Activated CD4-positive, alpha-beta memory T cell treated with anti-CD3 and anti-CD28 coated beads for 36 hours (primary cell): ENCODE measurements around the gene AOAH. TPM values are rescaled to one million over a fixed set of nuclear protein-coding genes. Genes with fewer than 3 reads are reported as not detected.

Source experiments
- CTCF ChIA-PET: fragments of 350-600 bp; sonication (Branson Sonifier 250); formaldehyde crosslinking; loops from one replicate; lab custom pipeline; 2021; ENCODE audit warnings: antibody characterized with exemption, inconsistent platforms; lab: Charles Lee
- POLR2A ChIA-PET: fragments of 350-600 bp; sonication (Branson Sonifier 250); formaldehyde crosslinking; loops from one replicate; lab custom pipeline; 2021; ENCODE audit warnings: antibody characterized with exemption; lab: Charles Lee
- DNase-seq: peaks from one replicate; pipeline ENCODE4 v3.0.0-alpha.2; 2020
- H3K27ac Mint-ChIP-seq: one replicate; pipeline ENCODE4 v1.8.0; 2021; ENCODE audit warnings: mixed read lengths
- H3K27me3 Mint-ChIP-seq: one replicate; pipeline ENCODE4 v1.8.0; 2021; ENCODE audit warnings: mixed read lengths
- H3K36me3 Mint-ChIP-seq: one replicate; pipeline ENCODE4 v1.8.0; 2021; ENCODE audit warnings: mixed read lengths
- H3K4me1 Mint-ChIP-seq: one replicate; pipeline ENCODE4 v1.8.0; 2021; ENCODE audit warnings: low read depth, mixed read lengths
- H3K4me3 Mint-ChIP-seq: one replicate; pipeline ENCODE4 v1.8.0; 2021; ENCODE audit warnings: mild to moderate bottlenecking, mixed read lengths
- H3K9me3 Mint-ChIP-seq: one replicate; pipeline ENCODE4 v1.8.0; 2021; ENCODE audit warnings: mixed read lengths
- intact Hi-C: fragments of 100-400 bp; cut with micrococcal nuclease; formaldehyde crosslinking; loops from one replicate; pipeline ENCODE4 v1.15.1; 2023
- total RNA-seq, 2 experiments: library from RNA; stranded (reverse); gene quantifications; one replicate each; pipeline ENCODE4 v1.2.3, GENCODE V29; 2021

Gene AOAH
- total RNA-seq, 2 experiments from 2014 or later = 2.4 to 2.6 TPM

DNA sequence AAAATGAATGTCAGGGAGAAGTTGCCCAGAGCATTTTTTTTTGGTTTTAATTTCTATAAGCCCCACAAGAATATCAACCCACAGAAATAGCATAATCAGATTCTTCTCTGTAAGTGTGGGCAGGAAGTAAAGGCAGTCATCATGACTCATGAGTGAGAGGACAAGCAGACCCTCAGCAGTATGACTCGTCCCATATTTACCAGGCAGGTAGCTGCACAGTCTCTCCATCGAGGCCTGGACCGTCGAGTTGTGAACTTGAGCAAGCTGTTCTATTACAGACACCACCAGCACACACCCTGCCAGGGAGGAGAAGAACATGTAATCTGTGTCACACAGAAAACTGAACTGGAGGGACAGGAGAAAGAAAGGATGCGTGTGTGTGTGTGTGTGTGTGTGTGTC, 37.8 kb downstream of the AOAH start:
- DNase-seq = peak; percentile 66
- Mint-ChIP-seq H3K36me3 (no peaks in the 10 kb centered on the region), H3K9me3 (no peaks in the 10 kb centered on the region), H3K27me3 (no peaks in the 10 kb centered on the region), H3K4me3 (no peak overlapping the region), H3K27ac (peak overlapping the region; percentile 60), H3K4me1 (peaks cover 63% of the 10 kb centered on the region)
- ChIA-PET CTCF (interaction anchor here (0.6 to 2.0 kb wide), 2 partner anchors 12 to 16 kb away, joined by 3 to 4 read pairs; no protein-coding TSS in a partner anchor), POLR2A (no interaction called here)
- intact Hi-C loops = loop anchor here (1.0 to 10.0 kb wide), 2 partner anchors 38 to 292 kb away; partner anchors contain the start of gene AOAH

GRCh38 chr7:36684954-36685353, 39.3 kb downstream of the AOAH start:
- no peaks in the 10 kb centered on the region for H3K27me3 Mint-ChIP-seq
- ChIA-PET CTCF (interaction anchor here (0.6 to 2.0 kb wide), 3 partner anchors 11 to 514 kb away, joined by 4 to 6 read pairs (median 4); no protein-coding TSS in a partner anchor), POLR2A (no interaction called here)
- peaks cover 49% of the 10 kb centered on the region for H3K4me1 Mint-ChIP-seq
- H3K9me3 Mint-ChIP-seq = no peaks in the 10 kb centered on the region
- H3K36me3 Mint-ChIP-seq = no peaks in the 10 kb centered on the region
- H3K27ac Mint-ChIP-seq = no peak overlapping the region
- intact Hi-C loops = loop anchor here (1.0 to 10.0 kb wide), 2 partner anchors 7 to 290 kb away; no protein-coding TSS in a partner anchor
- DNase-seq = no peak
- H3K4me3 Mint-ChIP-seq = no peak overlapping the region

GRCh38 chr7:36683695-36684357, 40.5 kb downstream of the AOAH start:
- ChIA-PET POLR2A (no interaction called here), CTCF (interaction anchor here (0.9 to 1.1 kb wide), 2 partner anchors 13 to 515 kb away, joined by 4 to 5 read pairs; no protein-coding TSS in a partner anchor)
- Mint-ChIP-seq H3K9me3 (no peaks in the 10 kb centered on the region), H3K27ac (peak overlapping the region; percentile 61), H3K4me3 (no peak overlapping the region), H3K27me3 (no peaks in the 10 kb centered on the region), H3K4me1 (peaks cover 46% of the 10 kb centered on the region), H3K36me3 (no peaks in the 10 kb centered on the region)
- intact Hi-C loops = loop anchor here (1.0 to 10.0 kb wide), 2 partner anchors 8 to 289 kb away; no protein-coding TSS in a partner anchor
- peak; percentile 29 for DNase-seq

DNA sequence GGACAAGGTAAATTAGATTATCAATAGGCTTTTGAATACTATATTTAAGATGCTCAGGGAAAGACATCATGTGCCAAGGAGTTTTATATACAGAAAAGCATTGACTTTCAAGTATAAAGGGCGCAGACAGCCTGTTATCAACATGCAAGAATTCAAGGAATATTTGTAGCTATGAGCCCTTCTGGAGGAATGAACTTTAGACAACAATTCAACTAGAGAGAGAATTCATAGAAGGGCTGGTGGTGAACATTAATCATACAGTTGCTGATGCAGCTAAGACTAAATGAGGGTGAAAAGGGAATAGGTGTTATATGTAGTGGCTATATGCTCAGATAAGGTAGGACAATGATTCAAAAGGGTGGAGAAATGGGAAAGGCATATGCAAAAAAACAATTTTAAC, 41.2 kb downstream of the AOAH start:
- Mint-ChIP-seq H3K27me3 (no peaks in the 10 kb centered on the region), H3K4me1 (peaks cover 54% of the 10 kb centered on the region), H3K4me3 (no peak overlapping the region), H3K9me3 (no peaks in the 10 kb centered on the region), H3K27ac (no peak overlapping the region), H3K36me3 (no peaks in the 10 kb centered on the region)
- POLR2A ChIA-PET = no interaction called here
- CTCF ChIA-PET = interaction anchor here (1.0 to 2.8 kb wide), 3 partner anchors 12 to 499 kb away, joined by 3 to 15 read pairs (median 7); no protein-coding TSS in a partner anchor
- intact Hi-C loops = loop anchor here (10.0 kb wide), 1 partner anchor 288 kb away; no protein-coding TSS in a partner anchor
- DNase-seq = no peak

DNA sequence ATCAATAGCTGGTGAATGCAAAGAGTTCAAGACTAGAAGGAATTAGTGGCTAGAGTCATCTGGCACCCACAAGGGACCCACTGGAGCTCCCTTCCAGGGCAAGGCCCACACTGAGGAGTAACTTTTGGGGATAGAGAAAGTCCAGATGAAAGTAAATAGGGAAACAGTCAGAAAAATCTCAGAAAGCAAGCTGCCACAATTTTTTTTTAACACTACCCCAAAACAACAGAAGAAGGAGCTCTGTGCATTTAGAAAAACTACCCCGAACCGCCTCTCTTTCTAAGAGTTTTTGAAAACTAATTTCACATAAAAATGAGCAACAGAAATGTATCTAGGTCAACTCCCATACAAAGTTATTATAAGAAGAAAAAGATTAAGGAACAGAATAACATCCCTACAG, 42.2 kb downstream of the AOAH start:
- Mint-ChIP-seq H3K36me3 (no peaks in the 10 kb centered on the region), H3K27ac (no peak overlapping the region), H3K9me3 (no peaks in the 10 kb centered on the region), H3K27me3 (no peaks in the 10 kb centered on the region), H3K4me3 (no peak overlapping the region), H3K4me1 (peaks cover 59% of the 10 kb centered on the region)
- no peak for DNase-seq
- CTCF ChIA-PET = interaction anchor here (0.6 to 2.8 kb wide), 4 partner anchors 11 to 500 kb away, joined by 3 to 15 read pairs (median 6); no protein-coding TSS in a partner anchor
- intact Hi-C loops = loop anchor here (10.0 kb wide), 1 partner anchor 287 kb away; no protein-coding TSS in a partner anchor
- POLR2A ChIA-PET = no interaction called here

DNA sequence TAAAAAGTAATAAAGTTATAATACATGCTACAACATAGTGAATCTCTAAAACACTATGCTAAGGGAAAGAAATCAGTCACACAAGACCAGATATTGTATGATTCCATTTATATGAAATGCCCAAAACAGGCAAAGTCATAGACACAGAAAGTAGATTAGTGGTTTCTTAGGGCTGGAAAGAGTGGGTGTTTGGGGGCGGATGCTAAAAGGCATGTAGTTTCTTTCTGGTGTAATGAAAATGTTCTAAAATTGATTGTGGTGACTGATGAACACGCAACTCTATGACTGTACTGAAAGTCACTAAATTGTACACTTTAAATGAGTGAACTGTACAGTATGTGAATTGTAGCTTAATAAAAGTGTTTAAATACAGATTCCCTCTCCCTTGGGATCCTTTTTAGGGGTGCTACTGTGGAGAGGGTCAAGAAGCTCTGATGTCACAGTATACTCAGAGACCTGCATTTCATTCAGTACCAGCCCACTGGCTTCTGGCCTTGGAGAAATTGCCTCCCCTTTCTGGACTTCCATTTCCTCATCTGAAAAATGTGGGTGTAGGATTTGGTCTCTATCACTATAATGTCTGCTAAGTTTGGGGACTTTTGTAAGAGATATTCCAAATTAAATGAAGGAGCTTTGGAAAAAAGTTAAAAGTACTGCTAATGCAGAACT, 46.4 kb downstream of the AOAH start:
- DNase-seq = peak; percentile 85
- CTCF ChIA-PET = interaction anchor here (0.8 to 1.6 kb wide), 7 partner anchors 8 to 523 kb away, joined by 3 to 8 read pairs (median 3); no protein-coding TSS in a partner anchor
- Mint-ChIP-seq H3K9me3 (no peaks in the 10 kb centered on the region), H3K36me3 (no peaks in the 10 kb centered on the region), H3K4me3 (peak overlapping the region; percentile 24), H3K27me3 (no peaks in the 10 kb centered on the region), H3K4me1 (peaks cover 39% of the 10 kb centered on the region), H3K27ac (peak overlapping the region; percentile 74)
- intact Hi-C loops = loop anchor here (1.0 to 5.0 kb wide), 8 partner anchors 13 to 393 kb away; partner anchors contain the start of gene AOAH
- POLR2A ChIA-PET = interaction anchor here (0.9 to 1.9 kb wide), 8 partner anchors 9 to 504 kb away, joined by 3 to 6 read pairs (median 4); no protein-coding TSS in a partner anchor

GRCh38 chr7:36673703-36674102, 50.6 kb downstream of the AOAH start:
- Mint-ChIP-seq H3K36me3 (peaks cover 2% of the 10 kb centered on the region), H3K27ac (no peak overlapping the region), H3K4me3 (no peak overlapping the region), H3K4me1 (peaks cover 48% of the 10 kb centered on the region), H3K9me3 (no peaks in the 10 kb centered on the region), H3K27me3 (peaks cover 2% of the 10 kb centered on the region)
- POLR2A ChIA-PET = interaction anchor here (0.6 kb wide), 1 partner anchor 186 kb away, joined by 3 read pairs; no protein-coding TSS in a partner anchor
- CTCF ChIA-PET = interaction anchor here (0.7 to 2.5 kb wide), 6 partner anchors 12 to 508 kb away, joined by 3 to 8 read pairs (median 4); no protein-coding TSS in a partner anchor
- no peak for DNase-seq
- intact Hi-C loops = loop anchor here (5.0 kb wide), 2 partner anchors 201 to 509 kb away; no protein-coding TSS in a partner anchor

- H3K9me3 Mint-ChIP-seq = no peaks in the 10 kb centered on the region
- H3K27me3 Mint-ChIP-seq = peaks cover 2% of the 10 kb centered on the region
- intact Hi-C loops = loop anchor here (5.0 kb wide), 2 partner anchors 199 to 511 kb away; no protein-coding TSS in a partner anchor
- H3K27ac Mint-ChIP-seq = no peak overlapping the region
- H3K36me3 Mint-ChIP-seq = peaks cover 2% of the 10 kb centered on the region
- ChIA-PET POLR2A (no interaction called here), CTCF (interaction anchor here (0.6 to 4.5 kb wide), 55 partner anchors 8 to 529 kb away, joined by 3 to 70 read pairs (median 4); partner anchors contain the start of gene AOAH)
- no peak for DNase-seq
- no peak overlapping the region for H3K4me3 Mint-ChIP-seq
- peaks cover 39% of the 10 kb centered on the region for H3K4me1 Mint-ChIP-seq
Observed at GRCh38 chr7:36671432-36671829, 52.9 kb downstream of the AOAH start.

DNA sequence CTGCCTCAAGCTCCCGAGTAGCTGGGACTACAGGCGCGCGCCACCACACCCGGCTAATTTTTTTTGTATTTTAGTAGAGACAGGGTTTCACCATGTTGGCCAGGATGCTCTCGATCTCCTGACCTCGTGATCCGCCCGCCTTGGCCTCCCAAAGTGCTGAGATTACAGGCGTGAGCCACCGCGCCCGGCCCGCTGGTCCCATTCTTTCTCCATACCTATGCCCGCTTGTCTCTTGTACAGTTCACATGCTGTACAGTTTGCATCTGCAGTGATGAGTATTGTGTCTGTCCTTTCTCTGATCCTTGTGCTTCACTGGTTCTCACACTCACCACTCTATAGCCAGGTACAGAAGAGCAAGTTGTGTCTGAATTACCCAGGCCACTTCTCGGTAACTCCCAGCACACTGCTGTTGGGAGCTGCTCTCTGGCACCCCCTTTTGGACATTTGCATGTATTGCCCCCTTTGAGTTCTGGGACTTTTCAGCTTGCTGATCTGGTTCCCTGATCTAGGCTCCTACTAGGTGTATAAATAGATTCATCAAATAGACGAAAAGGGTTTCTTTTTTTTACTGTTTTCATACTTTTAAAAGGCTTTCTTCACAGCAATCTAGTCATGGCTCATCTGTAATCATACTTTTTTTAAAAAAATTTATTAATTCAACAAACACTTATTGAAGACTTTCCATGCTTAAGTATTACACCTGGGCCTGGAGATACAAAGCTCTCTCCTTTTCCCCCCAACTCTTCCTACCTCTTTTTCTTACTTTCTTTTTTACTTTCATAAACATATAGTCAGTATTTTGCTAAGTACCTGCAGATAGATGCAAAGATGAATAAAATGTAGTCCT, 53.5 kb downstream of the AOAH start:
- no peak overlapping the region for H3K27ac Mint-ChIP-seq
- H3K4me1 Mint-ChIP-seq = peaks cover 34% of the 10 kb centered on the region
- ChIA-PET POLR2A (no interaction called here), CTCF (interaction anchor here (0.5 to 4.5 kb wide), 63 partner anchors 7 to 536 kb away, joined by 3 to 70 read pairs (median 4); partner anchors contain the start of gene AOAH)
- no peaks in the 10 kb centered on the region for H3K9me3 Mint-ChIP-seq
- intact Hi-C loops = loop anchor here (1.0 to 5.0 kb wide), 3 partner anchors 184 to 511 kb away; no protein-coding TSS in a partner anchor
- peaks cover 2% of the 10 kb centered on the region for H3K36me3 Mint-ChIP-seq
- H3K4me3 Mint-ChIP-seq = no peak overlapping the region
- peaks cover 2% of the 10 kb centered on the region for H3K27me3 Mint-ChIP-seq
- DNase-seq = peak; percentile 81

DNA sequence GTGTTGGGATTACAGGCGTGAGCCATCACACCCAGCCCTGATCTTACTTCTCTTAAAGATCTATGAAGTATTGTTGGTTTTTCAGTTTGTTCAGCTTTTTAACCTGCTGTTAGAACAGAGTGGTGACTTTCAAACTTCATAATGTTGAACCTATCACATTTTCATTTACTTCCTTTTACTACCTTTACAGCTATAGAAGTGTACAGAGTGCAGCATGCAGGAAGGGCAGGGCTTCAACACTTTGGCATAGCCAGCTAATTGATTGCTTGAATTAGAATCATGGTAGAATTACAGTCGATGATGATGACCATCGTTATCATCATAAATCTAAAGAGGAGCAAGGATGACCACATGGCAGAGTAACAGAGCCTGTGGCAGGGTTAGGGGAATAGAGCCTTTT, 55.5 kb downstream of the AOAH start:
- Mint-ChIP-seq H3K27me3 (peaks cover 2% of the 10 kb centered on the region), H3K4me1 (peaks cover 32% of the 10 kb centered on the region), H3K27ac (no peak overlapping the region), H3K9me3 (no peaks in the 10 kb centered on the region), H3K4me3 (no peak overlapping the region), H3K36me3 (peaks cover 2% of the 10 kb centered on the region)
- DNase-seq = no peak
- ChIA-PET CTCF (interaction anchor here (0.8 to 4.5 kb wide), 6 partner anchors 8 to 514 kb away, joined by 3 to 70 read pairs (median 18); no protein-coding TSS in a partner anchor), POLR2A (interaction anchor here (1.0 kb wide), 1 partner anchor 9 kb away, joined by 4 read pairs; no protein-coding TSS in a partner anchor)
- intact Hi-C loops = no loop called here
